ENCODE measurements around the gene LPCAT3. TPM values are rescaled to one million over a fixed set of nuclear protein-coding genes. Genes with fewer than 3 reads are reported as not detected.

LPCAT3 gene
- total RNA-seq, 2 experiments from 2014 or later: 22.7 to 27.2 TPM

DNA sequence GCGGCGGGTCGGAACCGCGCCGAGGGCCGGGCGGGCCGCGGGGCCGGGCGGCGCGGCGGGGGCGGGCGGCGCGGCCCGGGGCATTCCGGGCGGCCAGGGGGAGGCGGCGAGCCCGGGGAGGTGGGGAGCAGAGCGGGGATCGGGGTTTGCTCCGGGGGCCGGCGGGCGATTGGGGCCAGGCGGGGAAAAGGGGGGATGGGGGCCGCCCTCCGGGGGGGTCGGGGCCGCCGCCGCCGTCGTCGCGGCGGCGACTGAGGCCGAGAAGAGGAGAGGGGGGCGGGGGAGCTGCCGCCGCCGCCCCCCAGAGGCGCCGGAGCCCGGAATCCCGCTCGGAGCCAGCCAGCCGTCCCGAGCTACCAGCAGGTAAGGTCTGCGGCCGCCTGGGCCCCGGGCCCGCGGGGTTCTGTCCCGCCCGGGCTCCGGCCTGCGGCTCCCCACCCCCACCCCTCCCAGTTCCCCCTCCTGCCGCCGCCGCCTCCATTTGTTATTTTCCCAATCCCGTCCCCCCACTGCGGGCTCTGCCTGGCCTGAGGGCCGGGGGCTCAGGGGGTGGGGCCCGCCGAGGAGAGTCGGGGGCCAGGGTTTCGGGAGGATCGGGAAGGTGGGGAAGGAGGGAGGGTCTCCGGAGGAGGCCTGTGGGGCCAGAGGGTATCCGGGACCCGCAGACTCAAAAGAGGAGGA lies 90.1 kb downstream of the LPCAT3 start:
- H3K4me3 Mint-ChIP-seq: peak overlapping the region; percentile 75
- H3K27me3 Mint-ChIP-seq (ENCODE audit: low read depth): no peaks in the 10 kb centered on the region
- no peaks in the 10 kb centered on the region for H3K9me3 Mint-ChIP-seq
- intact Hi-C loops (cut with micrococcal nuclease): loop anchor here (10.0 kb wide), 1 partner anchor 707 kb away; no protein-coding TSS in a partner anchor
- peaks cover 64% of the 10 kb centered on the region for H3K4me1 Mint-ChIP-seq (ENCODE audit: low read depth)
- H3K27ac Mint-ChIP-seq: peak overlapping the region; percentile 81
- no peak for DNase-seq
- CTCF ChIA-PET: interaction anchor here (2.0 kb wide), 1 partner anchor 10 kb away, joined by 6 read pairs; no protein-coding TSS in a partner anchor
- H3K36me3 Mint-ChIP-seq (ENCODE audit: low read depth): peaks cover 3% of the 10 kb centered on the region

DNA sequence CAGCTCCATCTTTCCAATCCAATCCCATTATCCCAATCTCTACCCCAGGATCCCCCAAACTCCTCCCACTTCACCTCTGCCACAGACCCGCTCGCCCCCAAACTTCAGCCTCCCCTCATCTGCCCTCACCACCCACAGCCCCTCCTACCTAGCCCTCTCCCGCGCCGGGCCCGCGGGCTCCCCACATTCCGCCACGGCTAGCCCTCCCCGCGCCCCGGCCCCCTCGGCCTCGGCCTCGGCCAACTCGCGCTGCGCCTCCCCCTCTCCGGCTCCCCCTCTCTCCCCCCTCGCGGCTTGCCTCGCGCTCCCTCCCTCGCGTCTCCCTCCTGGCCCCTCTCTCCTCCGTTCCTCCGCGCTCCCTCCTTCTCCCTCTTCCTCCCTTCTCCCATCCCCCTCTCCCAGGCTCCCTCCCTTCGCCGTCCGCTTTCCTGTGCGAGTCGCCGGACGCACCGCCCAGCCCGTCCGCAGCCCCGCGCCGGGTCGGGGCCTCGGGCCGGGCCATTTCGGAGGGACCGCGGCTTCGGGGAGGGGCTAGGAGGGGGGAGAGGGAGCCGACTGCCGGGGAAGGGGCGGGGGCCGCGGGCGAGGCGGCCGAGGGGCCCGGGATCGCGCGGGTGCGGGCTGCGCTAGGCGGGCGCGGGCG lies 90.8 kb downstream of the LPCAT3 start, which contains the start of gene ATN1:
Gene ATN1, plus strand, starts transcription at position 581 of the 643 bp plus-strand sequence. CDS start 6,043 bp downstream, outside the sequence.
- peak within 1 kb of the TSS; percentile 75 for H3K4me3 Mint-ChIP-seq
- CTCF ChIA-PET: interaction anchor here (0.5 to 4.6 kb wide), 4 partner anchors 11 to 533 kb away, joined by 3 to 43 read pairs (median 4); no protein-coding TSS in a partner anchor
- H3K27ac Mint-ChIP-seq: peak within 1 kb of the TSS; percentile 81
- no peaks in the 10 kb centered on the region for H3K27me3 Mint-ChIP-seq (ENCODE audit: low read depth)
- H3K4me1 Mint-ChIP-seq (ENCODE audit: low read depth): peaks cover 59% of the 10 kb centered on the region
- intact Hi-C loops (cut with micrococcal nuclease): loop anchor here (10.0 kb wide), 1 partner anchor 707 kb away; no protein-coding TSS in a partner anchor
- peak; percentile 51 for DNase-seq
- no peaks in the 10 kb centered on the region for H3K9me3 Mint-ChIP-seq
- no peaks in the 10 kb centered on the region for H3K36me3 Mint-ChIP-seq (ENCODE audit: low read depth)

Small RNA genes within 50 kb of the gene (microRNA-seq; reads per million reads assigned to microRNA genes)
- gene MIR141 (ENCODE audit: borderline microRNAs expressed, borderline replicate concordance) (55.4 reads per million, percentile 51 among the genes with 10 or more reads in this experiment), gene MIR200C (ENCODE audit: borderline microRNAs expressed, borderline replicate concordance) (332 reads per million, percentile 73 among the genes with 10 or more reads in this experiment)

Other genes with a start within 250 kb of the LPCAT3 start
- gene LAG3, start 246.0 kb downstream of the LPCAT3 start, total RNA-seq: 10 to 100 TPM; 22.8 to 25.1 TPM
- 100 to 1,000 TPM; 155 to 161 TPM for gene CD4, start 228.9 kb downstream of the LPCAT3 start, total RNA-seq
- under 1 TPM in 1 of 2 experiments, not detected in 1; 0.24 TPM for gene GPR162, start 196.7 kb downstream of the LPCAT3 start, total RNA-seq
- 1 to 10 TPM; 1.9 to 2.0 TPM for gene P3H3, start 190.1 kb downstream of the LPCAT3 start, total RNA-seq
- under 1 TPM; 0.48 to 0.54 TPM for gene GNB3, start 177.6 kb downstream of the LPCAT3 start, total RNA-seq
- gene CDCA3, start 167.2 kb downstream of the LPCAT3 start, total RNA-seq: 100 to 1,000 TPM; 106 to 108 TPM
- gene USP5, start 166.3 kb downstream of the LPCAT3 start, total RNA-seq: 100 to 1,000 TPM; 115 to 123 TPM
- 1,000 to 10,000 TPM; 1,222 to 1,282 TPM for gene TPI1, start 150.9 kb downstream of the LPCAT3 start, total RNA-seq
- gene SPSB2, start 145.2 kb downstream of the LPCAT3 start, total RNA-seq: 1 to 10 TPM; 2.6 to 2.8 TPM
- gene LRRC23, start 113.7 kb downstream of the LPCAT3 start, total RNA-seq: 1 to 10 TPM; 6.3 to 6.4 TPM
- gene ENO2, start 103.9 kb downstream of the LPCAT3 start, total RNA-seq: 100 to 1,000 TPM; 128 to 131 TPM
- gene ATN1, start 90.5 kb downstream of the LPCAT3 start, total RNA-seq: 10 to 100 TPM; 20.1 to 22.2 TPM
- not detected for gene RNU7-1, start 74.7 kb downstream of the LPCAT3 start, total RNA-seq
- gene C12orf57, start 74.5 kb downstream of the LPCAT3 start, total RNA-seq: 100 to 1,000 TPM; 242 to 245 TPM
- gene PTPN6, start 67.1 kb downstream of the LPCAT3 start, total RNA-seq: 100 to 1,000 TPM; 334 to 348 TPM
- 100 to 1,000 TPM; 389 to 392 TPM for gene PHB2, start 47.8 kb downstream of the LPCAT3 start, total RNA-seq
- 10 to 100 TPM; 89.1 to 91.9 TPM for gene EMG1, start 47.6 kb downstream of the LPCAT3 start, total RNA-seq
- gene C1S, start 42.2 kb upstream of the LPCAT3 start, total RNA-seq: 1 to 10 TPM; 2.2 to 3.1 TPM
- 1 to 10 TPM; 1.4 to 1.5 TPM for gene C1R, start 74.0 kb upstream of the LPCAT3 start, total RNA-seq
- 10 to 100 TPM; 10.3 to 11.5 TPM for gene C1RL, start 90.7 kb upstream of the LPCAT3 start, total RNA-seq
- gene RBP5, start 110.4 kb upstream of the LPCAT3 start, total RNA-seq: under 1 TPM in 1 of 2 experiments, not detected in 1; 0.57 TPM
- gene CLSTN3, start 111.9 kb upstream of the LPCAT3 start, total RNA-seq: 10 to 100 TPM; 18.3 to 21.8 TPM
- gene PEX5, start 171.2 kb upstream of the LPCAT3 start, total RNA-seq: 10 to 100 TPM; 29.7 to 30.9 TPM